Esophagus squamous epithelium (tissue), 4 donors: ENCODE measurements around the gene UBE2C.

Experiments used
- POLR2A ChIP-seq, 4 donors: fragments of 450-650 bp; IDR thresholded peaks; one replicate each; pipeline ENCODE4 v1.6.1; 2017; ENCODE audit warnings: antibody characterized with exemption in 4 of 4, mild to moderate bottlenecking in 4 of 4, moderate library complexity in 3 of 4
- TF ChIP-seq, protein P1 (sequence below), 6 experiments: fragments of 450-650 bp in 4 of 6; fragments of 200-600 bp in 2 of 6; sonication (generic) in 2 of 6; IDR thresholded peaks; one replicate each; pipeline ENCODE4 v1.5.1; 2016 to 2019; ENCODE audit warnings: antibody characterized with exemption in 6 of 6, mild to moderate bottlenecking in 4 of 6, moderate library complexity in 4 of 6

DNA sequence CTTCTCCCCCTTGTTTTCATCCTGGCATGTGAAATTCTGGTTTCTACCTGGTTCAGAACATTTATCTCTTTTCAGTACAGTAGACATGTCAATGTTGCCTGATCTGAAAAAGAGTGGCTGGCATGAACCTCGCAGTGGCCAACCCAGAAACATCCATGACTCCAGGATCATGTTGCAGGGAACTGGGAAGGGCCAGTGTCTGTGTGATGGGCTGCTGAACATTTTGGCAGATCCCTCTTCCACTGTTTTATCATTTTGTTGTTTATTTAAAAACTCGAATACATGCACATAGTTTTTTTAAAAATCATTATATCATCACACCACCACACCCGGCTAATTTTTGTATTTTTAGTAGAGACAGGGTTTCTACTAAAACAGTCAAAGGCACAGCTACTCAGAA, 39.8 kb upstream of the UBE2C start:
- no peak for TF ChIP-seq POLR2A (IDR thresholded peaks at IDR 0.05)
- TF ChIP-seq, protein P1, sequence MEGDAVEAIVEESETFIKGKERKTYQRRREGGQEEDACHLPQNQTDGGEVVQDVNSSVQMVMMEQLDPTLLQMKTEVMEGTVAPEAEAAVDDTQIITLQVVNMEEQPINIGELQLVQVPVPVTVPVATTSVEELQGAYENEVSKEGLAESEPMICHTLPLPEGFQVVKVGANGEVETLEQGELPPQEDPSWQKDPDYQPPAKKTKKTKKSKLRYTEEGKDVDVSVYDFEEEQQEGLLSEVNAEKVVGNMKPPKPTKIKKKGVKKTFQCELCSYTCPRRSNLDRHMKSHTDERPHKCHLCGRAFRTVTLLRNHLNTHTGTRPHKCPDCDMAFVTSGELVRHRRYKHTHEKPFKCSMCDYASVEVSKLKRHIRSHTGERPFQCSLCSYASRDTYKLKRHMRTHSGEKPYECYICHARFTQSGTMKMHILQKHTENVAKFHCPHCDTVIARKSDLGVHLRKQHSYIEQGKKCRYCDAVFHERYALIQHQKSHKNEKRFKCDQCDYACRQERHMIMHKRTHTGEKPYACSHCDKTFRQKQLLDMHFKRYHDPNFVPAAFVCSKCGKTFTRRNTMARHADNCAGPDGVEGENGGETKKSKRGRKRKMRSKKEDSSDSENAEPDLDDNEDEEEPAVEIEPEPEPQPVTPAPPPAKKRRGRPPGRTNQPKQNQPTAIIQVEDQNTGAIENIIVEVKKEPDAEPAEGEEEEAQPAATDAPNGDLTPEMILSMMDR (IDR thresholded peaks at IDR 0.05): no peak
